GM12878 (cell line): ENCODE data around the gene MARCHF2. TPM values are rescaled to one million over a fixed set of nuclear protein-coding genes. Genes with fewer than 3 reads are reported as not detected.

ENCODE experiments used
- BCLAF1 ChIP-seq: fragments of 450-650 bp; IDR thresholded peaks from 2 replicates; pipeline ENCODE4 v1.6.1; 2017; ENCODE audit warnings: antibody characterized with exemption, mild to moderate bottlenecking, moderate library complexity
- BHLHE40 ChIP-seq, 2 experiments: fragments of 450-650 bp in 1 of 2; IDR thresholded peaks; 2 replicates each; pipeline ENCODE4 v1.6.1; 2011 to 2017; ENCODE audit warnings: low read depth in 2 of 2, borderline replicate concordance in 1 of 2, improper control_type of control experiment in 1 of 2, low read length in 1 of 2, mild to moderate bottlenecking in 1 of 2
- EED ChIP-seq: sonication (generic); IDR thresholded peaks from 2 replicates; pipeline ENCODE4 v1.6.1; 2016; ENCODE audit warnings: antibody characterized with exemption, low read depth
- MEF2A ChIP-seq: IDR thresholded peaks from 2 replicates; pipeline ENCODE4 v1.6.1; 2011; ENCODE audit warnings: low read depth, mild to moderate bottlenecking, low read length, moderate library complexity; ENCODE audit not compliant: insufficient read depth
- SMARCA5 ChIP-seq: fragments of 450-650 bp; IDR thresholded peaks from 2 replicates; pipeline ENCODE4 v1.6.1; 2017; ENCODE audit warnings: mild to moderate bottlenecking
- SMC3 ChIP-seq: IDR thresholded peaks from 2 replicates; pipeline ENCODE4 v1.6.1; 2011; ENCODE audit warnings: low read length, improper control_type of control experiment, borderline replicate concordance
- ZNF687 ChIP-seq: fragments of 450-650 bp; IDR thresholded peaks from 2 replicates; pipeline ENCODE4 v1.6.1; 2017; ENCODE audit warnings: mild to moderate bottlenecking, moderate library complexity
- polyA plus RNA-seq, 11 experiments: library from polyadenylated mRNA; depleted of rRNA in 4 of 11; unstranded in 6 of 11; stranded (reverse) in 5 of 11; fragments of >200 nt; fragmentation: Nextera tagmentation in 4 of 11; fragmentation: Illumina TruSeq in 1 of 11; extraction: Ambion mirVana in 4 of 11; extraction: Trizol in 1 of 11; gene quantifications; 1 replicate in 1 of 11; 2 replicates in 10 of 11; pipeline versions ENCODE4 v1.2.1 to v1.2.3, GENCODE V29; 2011 to 2016; ENCODE audit warnings: inconsistent platforms in 2 of 11, missing spikeins in 2 of 11, low read depth in 1 of 11
- total RNA-seq, 4 experiments: library from RNA; depleted of rRNA in 3 of 4; stranded (reverse); fragments of >200 nt in 3 of 4; fragmentation: Illumina TruSeq in 1 of 4; extraction: Trizol in 1 of 4; gene quantifications; 2 replicates each; pipeline versions ENCODE4 v1.2.1 to v1.2.3, GENCODE V29; 2013 to 2021
- TF ChIP-seq, protein P1 (sequence below): fragments of 450-650 bp; IDR thresholded peaks from 2 replicates; pipeline ENCODE4 v1.6.1; 2016; ENCODE audit warnings: mild to moderate bottlenecking
- TF ChIP-seq, protein P2 (sequence below): IDR thresholded peaks from 2 replicates; pipeline ENCODE4 v1.6.1; 2012; ENCODE audit warnings: low read depth, low read length, improper control_type of control experiment

Gene MARCHF2
- total and polyA plus RNA-seq, 10 of the 15 experiments (the other 5 are each of a cell fraction or from before 2014, with no cell fraction given) = 1.6 to 30.3 (median 10.8) TPM

- TF ChIP-seq BCLAF1 (no peak), SMC3 (no peak), ZNF687 (no peak), SMARCA5 (no peak), EED (no peak), BHLHE40 (IDR thresholded peaks at IDR 0.05; ENCODE audit: borderline replicate concordance in 1 of 2, low read depth in 2 of 2, low read length in 1 of 2) (no peak), MEF2A (no peak)
- TF ChIP-seq, protein P1, sequence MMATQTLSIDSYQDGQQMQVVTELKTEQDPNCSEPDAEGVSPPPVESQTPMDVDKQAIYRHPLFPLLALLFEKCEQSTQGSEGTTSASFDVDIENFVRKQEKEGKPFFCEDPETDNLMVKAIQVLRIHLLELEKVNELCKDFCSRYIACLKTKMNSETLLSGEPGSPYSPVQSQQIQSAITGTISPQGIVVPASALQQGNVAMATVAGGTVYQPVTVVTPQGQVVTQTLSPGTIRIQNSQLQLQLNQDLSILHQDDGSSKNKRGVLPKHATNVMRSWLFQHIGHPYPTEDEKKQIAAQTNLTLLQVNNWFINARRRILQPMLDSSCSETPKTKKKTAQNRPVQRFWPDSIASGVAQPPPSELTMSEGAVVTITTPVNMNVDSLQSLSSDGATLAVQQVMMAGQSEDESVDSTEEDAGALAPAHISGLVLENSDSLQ = no peak
- TF ChIP-seq, protein P2, sequence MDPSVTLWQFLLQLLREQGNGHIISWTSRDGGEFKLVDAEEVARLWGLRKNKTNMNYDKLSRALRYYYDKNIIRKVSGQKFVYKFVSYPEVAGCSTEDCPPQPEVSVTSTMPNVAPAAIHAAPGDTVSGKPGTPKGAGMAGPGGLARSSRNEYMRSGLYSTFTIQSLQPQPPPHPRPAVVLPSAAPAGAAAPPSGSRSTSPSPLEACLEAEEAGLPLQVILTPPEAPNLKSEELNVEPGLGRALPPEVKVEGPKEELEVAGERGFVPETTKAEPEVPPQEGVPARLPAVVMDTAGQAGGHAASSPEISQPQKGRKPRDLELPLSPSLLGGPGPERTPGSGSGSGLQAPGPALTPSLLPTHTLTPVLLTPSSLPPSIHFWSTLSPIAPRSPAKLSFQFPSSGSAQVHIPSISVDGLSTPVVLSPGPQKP = no peak
Observed at GRCh38 chr19:8459520-8460270, 46.6 kb downstream of the MARCHF2 start (continued).
